MCF 10A (cell line): ENCODE measurements around the gene PLXND1. TPM values are rescaled to one million over a fixed set of nuclear protein-coding genes. Genes with fewer than 3 reads are reported as not detected.

Experiments
- BruUV-seq: library from RNA; stranded (reverse); fragments of 400-500 nt; replicated peaks from 2 replicates; lab custom pipeline; 2021; lab: Mats Ljungman, UMichigan
- CTCF ChIA-PET: fragments of 300-600 bp; sonication (Branson Sonifier 250); formaldehyde crosslinking; extraction: SDS; loops from one replicate; lab custom pipeline; 2021; ENCODE audit warnings: antibody characterized with exemption, inconsistent platforms; lab: Yijun Ruan, JAX
- POLR2A ChIA-PET: fragments of 300-600, 350-650 bp; sonication (Branson Sonifier 250); formaldehyde crosslinking; extraction: SDS; loops from one replicate; lab custom pipeline; 2020; ENCODE audit warnings: antibody characterized with exemption, inconsistent platforms; lab: Yijun Ruan, JAX
- DNase-seq: peaks from one replicate; pipeline ENCODE4 v3.0.0-alpha.2; 2018; ENCODE audit not compliant: unreplicated experiment
- H3K27ac Mint-ChIP-seq: one replicate; pipeline ENCODE4 v1.8.0; 2022; ENCODE audit warnings: mild to moderate bottlenecking, low read depth, mixed read lengths; ENCODE audit not compliant: unreplicated experiment
- H3K27me3 Mint-ChIP-seq: one replicate; pipeline ENCODE4 v1.8.0; 2022; ENCODE audit warnings: mixed read lengths; ENCODE audit not compliant: insufficient read depth, unreplicated experiment
- H3K36me3 Mint-ChIP-seq: one replicate; pipeline ENCODE4 v1.8.0; 2022; ENCODE audit warnings: mild to moderate bottlenecking, moderate library complexity, mixed read lengths; ENCODE audit not compliant: insufficient read depth, unreplicated experiment
- H3K4me1 Mint-ChIP-seq: one replicate; pipeline ENCODE4 v1.8.0; 2022; ENCODE audit warnings: mixed read lengths; ENCODE audit not compliant: insufficient read depth, unreplicated experiment
- H3K4me3 Mint-ChIP-seq: one replicate; pipeline ENCODE4 v1.8.0; 2022; ENCODE audit warnings: mild to moderate bottlenecking, moderate library complexity, mixed read lengths; ENCODE audit not compliant: unreplicated experiment
- H3K9me3 Mint-ChIP-seq: one replicate; pipeline ENCODE4 v1.8.0; 2022; ENCODE audit warnings: mixed read lengths; ENCODE audit not compliant: unreplicated experiment
- CTCF ChIP-seq: fragments of 200-600 bp; IDR thresholded peaks from one replicate; pipeline ENCODE4 v1.8.0; 2022; ENCODE audit warnings: antibody characterized with exemption, mild to moderate bottlenecking; ENCODE audit not compliant: unreplicated experiment
- intact Hi-C: fragments of 100-400 bp; cut with micrococcal nuclease; formaldehyde crosslinking; loops from 2 replicates; pipeline ENCODE4 v1.14.1; 2022
- total RNA-seq: library from RNA; stranded (reverse); gene quantifications from 2 replicates; pipeline ENCODE4 v1.2.3, GENCODE V29; 2022

The PLXND1 gene
- total RNA-seq, 1 experiment from 2014 or later = 5.6 TPM

GRCh38 chr3:129608087-129608935 is 1.8 kb upstream of the PLXND1 start:
- Mint-ChIP-seq H3K27me3 (no peaks in the 10 kb centered on the region), H3K9me3 (no peaks in the 10 kb centered on the region), H3K36me3 (no peaks in the 10 kb centered on the region), H3K4me3 (peak overlapping the region; percentile 5), H3K27ac (no peak overlapping the region), H3K4me1 (peaks cover 6% of the 10 kb centered on the region)
- ChIA-PET POLR2A (interaction anchor here (1.0 kb wide), 2 partner anchors 18 to 122 kb away, joined by 3 to 4 read pairs; no protein-coding TSS in a partner anchor), CTCF (interaction anchor here (0.6 kb wide), 1 partner anchor 10 kb away, joined by 3 read pairs; no protein-coding TSS in a partner anchor)
- TF ChIP-seq CTCF = no peak
- intact Hi-C loops = loop anchor here (2.0 kb wide), 1 partner anchor 118 kb away; no protein-coding TSS in a partner anchor
- no TSS peak for BruUV-seq
- peak; percentile 45 for DNase-seq

GRCh38 chr3:129607391-129608068 is 1.1 kb upstream of the PLXND1 start:
- Mint-ChIP-seq H3K36me3 (no peaks in the 10 kb centered on the region), H3K4me1 (peaks cover 6% of the 10 kb centered on the region), H3K27ac (no peak overlapping the region), H3K4me3 (peak overlapping the region; percentile 87), H3K9me3 (no peaks in the 10 kb centered on the region), H3K27me3 (no peaks in the 10 kb centered on the region)
- BruUV-seq = no TSS peak
- TF ChIP-seq CTCF = no peak
- POLR2A ChIA-PET = no interaction called here
- DNase-seq = no peak
- CTCF ChIA-PET = interaction anchor here (0.6 kb wide), 1 partner anchor 115 kb away, joined by 4 read pairs; no protein-coding TSS in a partner anchor
- intact Hi-C loops = loop anchor here (2.0 kb wide), 1 partner anchor 117 kb away; no protein-coding TSS in a partner anchor

- peaks cover 6% of the 10 kb centered on the region for H3K4me1 Mint-ChIP-seq
- ChIA-PET POLR2A (no interaction called here), CTCF (interaction anchor here (1.1 kb wide), 2 partner anchors 116 to 220 kb away, joined by 3 to 5 read pairs; no protein-coding TSS in a partner anchor)
- H3K27ac Mint-ChIP-seq = no peak overlapping the region
- DNase-seq = no peak
- H3K4me3 Mint-ChIP-seq = peak overlapping the region; percentile 87
- no peaks in the 10 kb centered on the region for H3K36me3 Mint-ChIP-seq
- H3K27me3 Mint-ChIP-seq = no peaks in the 10 kb centered on the region
- intact Hi-C loops = no loop called here
- no peak for TF ChIP-seq CTCF
- BruUV-seq = no TSS peak
- H3K9me3 Mint-ChIP-seq = no peaks in the 10 kb centered on the region
Observed at GRCh38 chr3:129605922-129606635, 397 bp downstream of the PLXND1 start.
